Inferior parietal cortex (tissue), 1 donor: ENCODE data around the gene KLHL18.
"Not testable (repeated sequence)": the region's sequence is repeated elsewhere in the genome, so short reads cannot be mapped to it uniquely, and the experiment has no call there.

Experiments
- DNase-seq: peaks from one replicate; pipeline ENCODE4 v3.0.0-alpha.2; 2016; ENCODE audit errors: extremely low spot score

Gene KLHL18

GRCh38 chr3:47282424-47283192, at the start of gene KLHL18, which contains the start of gene KIF9:
TSS of gene KLHL18 (plus strand) at chr3:47282944. CDS start at chr3:47282966, 22 bp downstream.
TSS of gene KIF9 (minus strand) at chr3:47282799. CDS start at chr3:47277374, 5,425 bp downstream.
- peak; percentile 97 for DNase-seq

- no peak for DNase-seq
Observed at GRCh38 chr3:47238017-47238416, 44.7 kb upstream of the KLHL18 start.

- DNase-seq: no peak
Observed at GRCh38 chr3:47239929-47240328, 42.8 kb upstream of the KLHL18 start.

- no peak for DNase-seq
Observed at GRCh38 chr3:47243419-47244147, 39.2 kb upstream of the KLHL18 start.

- no peak for DNase-seq
Observed at GRCh38 chr3:47244531-47245100, 38.1 kb upstream of the KLHL18 start.

GRCh38 chr3:47245271-47245670, 37.5 kb upstream of the KLHL18 start:
- DNase-seq: no peak

- no peak for DNase-seq
Observed at GRCh38 chr3:47247131-47248064, 35.3 kb upstream of the KLHL18 start.

- peak; percentile 53 for DNase-seq
Observed at GRCh38 chr3:47250309-47251060, 32.3 kb upstream of the KLHL18 start.

- not testable (repeated sequence) for DNase-seq
Observed at GRCh38 chr3:47251085-47251484, 31.7 kb upstream of the KLHL18 start.

- no peak for DNase-seq
Observed at GRCh38 chr3:47251689-47252088, 31.1 kb upstream of the KLHL18 start.

GRCh38 chr3:47256331-47256730, 26.4 kb upstream of the KLHL18 start:
- DNase-seq: not testable (repeated sequence)

- no peak for DNase-seq
Observed at GRCh38 chr3:47259114-47259513, 23.6 kb upstream of the KLHL18 start.

GRCh38 chr3:47260605-47261004, 22.1 kb upstream of the KLHL18 start:
- no peak for DNase-seq

- DNase-seq: no peak
Observed at GRCh38 chr3:47261301-47261700, 21.4 kb upstream of the KLHL18 start.

- DNase-seq: no peak
Observed at GRCh38 chr3:47265008-47265407, 17.7 kb upstream of the KLHL18 start.

- no peak for DNase-seq
Observed at GRCh38 chr3:47265725-47266428, 16.9 kb upstream of the KLHL18 start.

- peak; percentile 81 for DNase-seq
Observed at GRCh38 chr3:47266709-47267489, 15.8 kb upstream of the KLHL18 start.

- no peak for DNase-seq
Observed at GRCh38 chr3:47267490-47267824, 15.3 kb upstream of the KLHL18 start.

- DNase-seq: no peak
Observed at GRCh38 chr3:47270526-47270925, 12.2 kb upstream of the KLHL18 start.
